Measurements from ENCODE around the gene CACNA1D. TPM values are rescaled to one million over a fixed set of nuclear protein-coding genes. Genes with fewer than 3 reads are reported as not detected.
A peak's percentile ranks its signal among the peaks of the same experiment; 100 is the strongest.

The CACNA1D gene
- total RNA-seq, 1 experiment from 2014 or later, result not detected

DNA sequence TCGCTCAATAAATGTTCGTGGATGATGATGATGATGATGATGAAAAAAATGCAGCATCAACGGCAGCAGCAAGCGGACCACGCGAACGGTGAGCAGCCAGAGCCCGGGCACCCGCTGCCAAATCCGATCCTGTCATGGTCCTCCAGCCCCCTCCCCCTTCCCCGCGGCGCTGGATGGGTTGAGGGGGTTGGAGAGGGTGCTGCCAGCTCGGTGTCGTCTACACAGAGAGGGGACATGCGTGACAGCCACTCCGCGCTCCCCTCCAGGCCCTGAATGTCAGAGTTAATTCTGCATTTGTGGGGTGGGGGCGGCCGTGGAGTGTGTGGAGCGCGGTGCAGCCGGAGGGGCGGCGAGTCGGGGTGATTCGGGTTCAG, 722 bp downstream of the CACNA1D start:
- no peak for DNase-seq (ENCODE audit: low read depth)

- no peak for DNase-seq (ENCODE audit: low read depth)
Measured at GRCh38 chr3:53495520-53496391, 1.3 kb downstream of the CACNA1D start.

GRCh38 chr3:53496392-53496670, 1.9 kb downstream of the CACNA1D start:
- no peak for DNase-seq (ENCODE audit: low read depth)

GRCh38 chr3:53496984-53497383, 2.6 kb downstream of the CACNA1D start:
- no peak for DNase-seq (ENCODE audit: low read depth)

GRCh38 chr3:53498806-53499641, 4.6 kb downstream of the CACNA1D start:
- DNase-seq (ENCODE audit: low read depth), result no peak

- no peak for DNase-seq (ENCODE audit: low read depth)
Measured at GRCh38 chr3:53500165-53500777, 5.9 kb downstream of the CACNA1D start.

DNA sequence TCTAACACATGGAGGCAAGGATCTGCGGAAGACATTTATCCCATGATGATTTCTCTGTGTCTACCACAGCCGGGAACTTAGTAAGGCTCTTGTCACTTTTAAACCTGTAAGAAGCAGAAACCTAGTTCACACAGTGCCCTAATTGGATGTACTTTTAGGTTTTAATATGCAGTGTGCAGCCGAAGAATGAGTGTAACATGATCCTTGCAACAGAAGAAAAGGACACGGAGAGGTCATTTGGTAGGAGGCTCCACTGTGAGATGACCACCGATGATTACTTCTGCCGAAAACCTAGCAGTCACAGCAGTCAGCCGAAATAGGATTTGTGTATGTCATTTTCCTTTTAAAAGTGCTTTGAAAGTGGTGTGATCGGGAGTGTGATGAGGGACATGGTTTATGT, 6.8 kb downstream of the CACNA1D start:
- no peak for DNase-seq (ENCODE audit: low read depth)

GRCh38 chr3:53502737-53503136, 8.3 kb downstream of the CACNA1D start:
- no peak for DNase-seq (ENCODE audit: low read depth)

- no peak for DNase-seq (ENCODE audit: low read depth)
Measured at GRCh38 chr3:53503195-53503594, 8.8 kb downstream of the CACNA1D start.

DNA sequence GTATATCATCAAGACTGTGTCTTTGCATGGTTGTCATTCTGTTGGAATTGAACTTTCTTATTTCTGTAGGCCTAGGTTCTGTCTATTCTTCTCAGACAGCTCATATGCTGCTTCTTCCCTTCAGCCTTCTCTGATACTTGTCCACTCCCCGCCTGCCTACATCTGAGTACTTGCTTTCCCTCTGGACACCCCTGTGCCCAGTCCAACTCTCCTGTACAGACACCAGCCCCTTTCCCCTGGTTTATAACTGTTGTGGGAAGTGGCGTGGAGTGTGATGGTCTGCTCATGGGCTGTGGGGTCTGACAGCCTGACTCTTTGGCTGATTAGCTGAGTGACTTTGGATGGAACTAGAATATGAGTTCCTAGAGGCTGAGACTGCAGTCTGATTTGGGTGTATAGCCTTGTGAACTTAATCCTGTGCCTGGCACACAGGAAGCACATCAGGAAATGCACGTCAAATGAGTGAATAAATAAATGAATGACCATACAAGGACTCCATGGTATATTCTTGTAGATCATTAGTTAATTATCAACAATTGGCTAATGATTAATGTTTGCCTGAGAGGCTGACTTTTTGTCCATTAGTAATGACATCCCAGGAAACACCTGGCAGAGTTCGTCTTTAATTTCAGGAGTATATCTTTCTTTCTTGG, 11.8 kb downstream of the CACNA1D start:
- no peak for DNase-seq (ENCODE audit: low read depth)

DNA sequence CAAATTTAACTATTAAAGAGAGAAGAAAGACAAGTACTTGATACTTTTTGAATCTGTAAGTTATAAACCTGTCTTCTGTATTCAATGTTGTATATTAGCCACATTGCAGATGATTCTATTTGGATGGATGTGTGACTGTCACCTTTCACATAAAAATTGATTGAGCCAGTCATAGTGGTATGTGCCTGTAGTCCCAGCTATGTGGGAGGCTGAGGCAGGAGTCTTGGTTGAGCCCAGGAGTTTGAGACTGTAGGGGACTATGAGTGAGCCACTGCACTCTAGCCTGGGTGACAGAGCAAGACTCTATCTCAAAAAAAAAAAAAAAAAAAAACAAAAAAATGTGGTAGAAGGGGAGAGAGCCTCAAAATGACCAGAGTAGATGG, 12.3 kb downstream of the CACNA1D start:
- DNase-seq (ENCODE audit: low read depth), result no peak

GRCh38 chr3:53509494-53509893, 15.1 kb downstream of the CACNA1D start:
- DNase-seq (ENCODE audit: low read depth), result no peak

- DNase-seq (ENCODE audit: low read depth), result no peak
Measured at GRCh38 chr3:53510508-53510907, 16.1 kb downstream of the CACNA1D start.

- DNase-seq (ENCODE audit: low read depth), result no peak
Measured at GRCh38 chr3:53511246-53511645, 16.8 kb downstream of the CACNA1D start.

- DNase-seq (ENCODE audit: low read depth), result peak; percentile 48
Measured at GRCh38 chr3:53513556-53514190, 19.3 kb downstream of the CACNA1D start.

DNA sequence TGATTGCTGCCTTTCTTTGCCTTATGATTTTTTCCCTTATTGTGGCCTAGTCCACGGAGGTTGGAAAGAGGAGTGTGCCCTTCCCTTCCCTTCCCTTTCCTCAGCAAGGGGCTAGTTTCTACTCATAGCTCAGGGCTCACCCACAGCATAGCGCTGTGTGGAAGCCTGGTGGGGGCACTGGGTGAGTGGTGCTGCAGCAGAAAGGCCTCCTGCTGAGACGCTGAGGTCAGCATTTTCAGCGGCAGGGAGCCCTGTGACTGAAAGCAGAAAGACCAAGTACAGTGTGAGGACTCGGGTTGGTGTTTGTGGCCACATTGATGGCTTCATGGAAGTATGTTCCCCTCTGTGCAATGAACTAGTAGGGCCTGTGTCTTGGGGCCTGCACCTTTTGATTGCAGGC, 21.9 kb downstream of the CACNA1D start:
- DNase-seq (ENCODE audit: low read depth), result no peak

DNA sequence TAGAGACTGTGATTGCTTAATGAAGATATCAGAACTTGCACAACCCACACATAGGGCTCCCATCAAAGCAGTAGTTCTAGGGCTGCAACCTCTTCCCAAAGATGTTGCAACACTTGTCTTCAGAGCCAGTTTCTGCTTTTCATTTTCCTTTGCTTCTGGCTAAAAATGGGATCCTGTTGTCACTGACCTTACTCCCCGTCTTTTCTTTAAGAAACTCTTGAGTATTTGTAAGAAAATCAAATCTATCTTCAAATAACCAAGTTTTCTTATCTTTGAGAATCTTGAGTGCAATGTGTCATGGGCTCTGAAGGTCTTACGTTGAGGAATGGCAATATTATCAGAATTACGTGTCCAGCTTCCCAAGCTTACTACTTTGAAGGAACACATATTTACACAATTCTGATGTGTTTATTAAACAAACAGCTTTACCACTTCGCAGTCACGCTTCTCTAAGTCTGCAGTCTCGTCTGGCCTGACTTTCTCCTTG, 24.1 kb downstream of the CACNA1D start:
- DNase-seq (ENCODE audit: low read depth), result no peak

DNA sequence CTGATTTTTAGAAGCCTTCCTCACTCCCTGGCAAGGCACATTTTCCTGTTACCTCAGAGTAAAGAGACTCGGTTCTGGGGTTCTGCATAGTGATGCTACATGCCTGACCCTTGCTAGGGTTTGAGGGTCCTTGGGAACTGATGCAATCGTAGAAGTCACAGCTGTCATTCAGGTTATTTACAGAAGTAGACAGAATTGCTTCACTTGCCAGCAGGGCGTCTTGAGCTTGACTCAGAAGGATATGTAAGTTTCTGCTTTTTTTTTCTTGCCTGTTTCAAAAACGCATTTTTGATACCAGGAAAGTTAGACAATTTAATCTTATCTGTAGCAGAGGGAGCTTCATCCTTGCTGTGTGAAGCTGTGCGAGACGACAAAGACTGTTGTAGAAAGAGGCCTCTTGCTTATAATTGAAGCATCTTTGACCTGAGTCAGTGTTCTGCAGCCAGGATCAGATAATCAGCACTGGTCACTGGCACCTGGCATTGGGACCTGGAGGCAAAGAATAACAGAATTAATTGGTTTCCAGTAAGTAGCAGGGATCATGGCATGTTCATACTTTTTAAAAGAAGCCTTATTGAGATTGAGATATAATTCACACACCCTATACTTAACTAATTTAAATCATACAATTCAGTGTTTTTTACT, 24.8 kb downstream of the CACNA1D start:
- DNase-seq (ENCODE audit: low read depth), result no peak

DNA sequence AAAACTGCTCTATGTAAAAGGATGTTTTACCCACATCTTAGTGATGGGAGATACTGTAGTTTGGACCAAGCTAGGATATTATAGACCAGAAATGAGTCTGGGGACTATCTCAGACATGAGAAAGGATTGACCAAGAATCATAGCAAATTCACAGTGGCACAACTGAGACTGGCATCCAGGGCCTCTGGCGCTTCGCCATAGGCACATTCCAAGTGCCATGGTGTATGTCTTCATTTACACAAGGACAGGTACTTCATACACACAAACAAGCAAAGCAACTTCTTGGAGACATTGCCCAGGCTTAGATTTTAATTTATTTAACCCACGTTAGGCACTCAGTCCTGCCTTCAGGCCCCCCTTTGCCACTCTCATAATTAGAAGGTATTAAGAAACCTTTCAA, 28.9 kb downstream of the CACNA1D start:
- no peak for DNase-seq (ENCODE audit: low read depth)

DNA sequence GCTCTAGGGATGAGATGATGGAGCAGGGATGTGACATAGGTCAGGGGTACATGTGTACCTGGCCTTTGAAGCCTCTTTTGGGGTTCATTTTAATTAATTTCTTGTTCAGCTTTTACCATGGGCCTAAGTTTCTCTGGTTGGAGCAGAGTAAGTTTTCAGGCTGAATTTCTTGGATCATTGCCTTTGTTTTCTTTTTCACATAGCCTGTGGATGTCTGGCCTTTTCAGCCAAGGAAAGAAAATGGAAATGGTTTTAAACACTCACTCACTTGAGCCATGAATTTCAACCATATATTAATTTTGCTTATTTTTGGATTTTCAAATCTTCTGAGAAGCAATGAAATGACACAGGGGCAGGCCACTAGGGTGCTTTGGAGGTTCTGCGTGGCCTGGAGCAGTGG, 30.2 kb downstream of the CACNA1D start:
- no peak for DNase-seq (ENCODE audit: low read depth)
